ENCODE data around the gene HPD.

DNA sequence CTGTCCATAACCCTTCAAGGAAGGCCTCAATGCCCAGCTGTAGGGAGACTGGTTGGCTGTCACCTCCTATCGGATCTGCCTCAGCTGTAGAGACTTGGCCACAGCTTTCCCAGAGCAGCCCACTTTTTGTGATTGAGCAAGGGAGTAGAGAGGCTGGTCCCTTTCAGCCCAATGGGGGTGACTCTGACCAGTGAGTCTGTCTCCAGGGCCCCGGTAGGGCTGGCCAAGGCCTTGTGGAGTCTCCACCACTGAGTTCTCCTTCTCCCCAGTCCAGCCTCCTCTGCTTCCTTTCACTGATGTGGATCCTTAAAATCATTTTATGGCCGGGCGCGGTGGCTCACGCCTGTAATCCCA is 14.5 kb upstream of the HPD start:
- TF ChIP-seq, protein P1, sequence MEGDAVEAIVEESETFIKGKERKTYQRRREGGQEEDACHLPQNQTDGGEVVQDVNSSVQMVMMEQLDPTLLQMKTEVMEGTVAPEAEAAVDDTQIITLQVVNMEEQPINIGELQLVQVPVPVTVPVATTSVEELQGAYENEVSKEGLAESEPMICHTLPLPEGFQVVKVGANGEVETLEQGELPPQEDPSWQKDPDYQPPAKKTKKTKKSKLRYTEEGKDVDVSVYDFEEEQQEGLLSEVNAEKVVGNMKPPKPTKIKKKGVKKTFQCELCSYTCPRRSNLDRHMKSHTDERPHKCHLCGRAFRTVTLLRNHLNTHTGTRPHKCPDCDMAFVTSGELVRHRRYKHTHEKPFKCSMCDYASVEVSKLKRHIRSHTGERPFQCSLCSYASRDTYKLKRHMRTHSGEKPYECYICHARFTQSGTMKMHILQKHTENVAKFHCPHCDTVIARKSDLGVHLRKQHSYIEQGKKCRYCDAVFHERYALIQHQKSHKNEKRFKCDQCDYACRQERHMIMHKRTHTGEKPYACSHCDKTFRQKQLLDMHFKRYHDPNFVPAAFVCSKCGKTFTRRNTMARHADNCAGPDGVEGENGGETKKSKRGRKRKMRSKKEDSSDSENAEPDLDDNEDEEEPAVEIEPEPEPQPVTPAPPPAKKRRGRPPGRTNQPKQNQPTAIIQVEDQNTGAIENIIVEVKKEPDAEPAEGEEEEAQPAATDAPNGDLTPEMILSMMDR (IDR thresholded peaks at IDR 0.05), result no peak
- TF ChIP-seq, protein P2, sequence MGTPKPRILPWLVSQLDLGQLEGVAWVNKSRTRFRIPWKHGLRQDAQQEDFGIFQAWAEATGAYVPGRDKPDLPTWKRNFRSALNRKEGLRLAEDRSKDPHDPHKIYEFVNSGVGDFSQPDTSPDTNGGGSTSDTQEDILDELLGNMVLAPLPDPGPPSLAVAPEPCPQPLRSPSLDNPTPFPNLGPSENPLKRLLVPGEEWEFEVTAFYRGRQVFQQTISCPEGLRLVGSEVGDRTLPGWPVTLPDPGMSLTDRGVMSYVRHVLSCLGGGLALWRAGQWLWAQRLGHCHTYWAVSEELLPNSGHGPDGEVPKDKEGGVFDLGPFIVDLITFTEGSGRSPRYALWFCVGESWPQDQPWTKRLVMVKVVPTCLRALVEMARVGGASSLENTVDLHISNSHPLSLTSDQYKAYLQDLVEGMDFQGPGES (IDR thresholded peaks at IDR 0.05; ENCODE audit: low read depth, low read length), result no peak
- TF ChIP-seq RCOR1 (IDR thresholded peaks at IDR 0.05; ENCODE audit: low read length) (no peak), EP300 (IDR thresholded peaks at IDR 0.05; ENCODE audit: borderline replicate concordance in 1 of 2, low read depth in 1 of 2, low read length in 1 of 2) (no peak), POLR2AphosphoS5 (IDR thresholded peaks at IDR 0.05; ENCODE audit: low read depth, low read length) (no peak), TAF1 (IDR thresholded peaks at IDR 0.05; ENCODE audit: borderline replicate concordance, low read depth, low read length) (no peak)
